Stimulated activated effector memory CD8-positive, alpha-beta T cell treated with anti-CD3 and anti-CD28 coated beads, Interleukin-12 subunit alpha, Interleukin-12 subunit beta, amount 100 ng/mL, for 72 hours (primary cell): ENCODE measurements around the gene DNAJB1.

Source experiments
- ATAC-seq: fragments of 150-1000 bp; cut with Tn5 transposase; 2 replicates; pipeline ENCODE4 v1.10.0; 2021
- DNase-seq, 2 donors: peaks; one replicate each; pipeline ENCODE4 v3.0.0; 2021 to 2022; ENCODE audit warnings: low spot score in 2 of 2
- H3K27ac Mint-ChIP-seq: one replicate; pipeline ENCODE4 v1.8.0; 2022; ENCODE audit warnings: mild to moderate bottlenecking, mixed read lengths
- H3K36me3 Mint-ChIP-seq: one replicate; pipeline ENCODE4 v1.8.0; 2022; ENCODE audit warnings: mild to moderate bottlenecking, mixed read lengths
- H3K4me1 Mint-ChIP-seq: one replicate; pipeline ENCODE4 v1.8.0; 2022; ENCODE audit warnings: mixed read lengths
- H3K4me3 Mint-ChIP-seq: one replicate; pipeline ENCODE4 v1.8.0; 2022; ENCODE audit warnings: mild to moderate bottlenecking, mixed read lengths
- H3K9me3 Mint-ChIP-seq: one replicate; pipeline ENCODE4 v1.8.0; 2022; ENCODE audit warnings: mixed read lengths

The DNAJB1 gene

GRCh38 chr19:14497228-14497921 lies 20.8 kb downstream of the DNAJB1 start:
- no peaks in the 10 kb centered on the region for H3K36me3 Mint-ChIP-seq
- DNase-seq (no peak), ATAC-seq (no peak)
- no peaks in the 10 kb centered on the region for H3K9me3 Mint-ChIP-seq
- H3K4me3 Mint-ChIP-seq: peak overlapping the region; percentile 72
- no peak overlapping the region for H3K27ac Mint-ChIP-seq
- peaks cover 18% of the 10 kb centered on the region for H3K4me1 Mint-ChIP-seq

- Mint-ChIP-seq H3K9me3 (no peaks in the 10 kb centered on the region), H3K27ac (no peak overlapping the region), H3K4me3 (peak overlapping the region; percentile 72), H3K4me1 (peaks cover 18% of the 10 kb centered on the region), H3K36me3 (peaks cover under 1% of the 10 kb centered on the region)
- ATAC-seq: no peak
- no peak for DNase-seq
Observed at GRCh38 chr19:14496834-14497227, 21.4 kb downstream of the DNAJB1 start.

- Mint-ChIP-seq H3K9me3 (no peaks in the 10 kb centered on the region), H3K27ac (peak within 1 kb of the TSS; percentile 76), H3K4me3 (peak within 1 kb of the TSS; percentile 72), H3K4me1 (peaks cover 18% of the 10 kb centered on the region), H3K36me3 (peaks cover 6% of the 10 kb centered on the region)
- ATAC-seq (peak; percentile 93), DNase-seq (peak; percentile 90 to 92)
Observed at GRCh38 chr19:14496029-14496833, 22.0 kb downstream of the DNAJB1 start, which contains the start of gene GIPC1. TSS of gene GIPC1 (minus strand) at chr19:14496127. CDS start at chr19:14482976, 13,151 bp downstream.

GRCh38 chr19:14495672-14496028 lies 22.5 kb downstream of the DNAJB1 start:
- ATAC-seq (no peak), DNase-seq (no peak)
- H3K36me3 Mint-ChIP-seq: peaks cover 8% of the 10 kb centered on the region
- H3K9me3 Mint-ChIP-seq: no peaks in the 10 kb centered on the region
- H3K4me1 Mint-ChIP-seq: peaks cover 18% of the 10 kb centered on the region
- peak overlapping the region; percentile 76 for H3K27ac Mint-ChIP-seq
- peak overlapping the region; percentile 72 for H3K4me3 Mint-ChIP-seq

GRCh38 chr19:14494910-14495671 lies 23.1 kb downstream of the DNAJB1 start:
- no peak for DNase-seq
- Mint-ChIP-seq H3K27ac (peak overlapping the region; percentile 76), H3K9me3 (no peaks in the 10 kb centered on the region), H3K4me3 (peak overlapping the region; percentile 72), H3K36me3 (peaks cover 13% of the 10 kb centered on the region), H3K4me1 (peaks cover 18% of the 10 kb centered on the region)
- peak; percentile 14 for ATAC-seq

- Mint-ChIP-seq H3K4me3 (peak overlapping the region; percentile 72), H3K9me3 (no peaks in the 10 kb centered on the region), H3K27ac (peak overlapping the region; percentile 76), H3K4me1 (peaks cover 18% of the 10 kb centered on the region), H3K36me3 (peaks cover 20% of the 10 kb centered on the region)
- ATAC-seq (no peak), DNase-seq (no peak)
Observed at GRCh38 chr19:14494411-14494810, 23.8 kb downstream of the DNAJB1 start.

GRCh38 chr19:14492756-14493337 lies 25.4 kb downstream of the DNAJB1 start:
- Mint-ChIP-seq H3K4me1 (peaks cover 18% of the 10 kb centered on the region), H3K36me3 (peaks cover 29% of the 10 kb centered on the region), H3K9me3 (no peaks in the 10 kb centered on the region), H3K27ac (peak overlapping the region; percentile 51), H3K4me3 (no peak overlapping the region)
- DNase-seq: no peak
- no peak for ATAC-seq

- no peak overlapping the region for H3K4me3 Mint-ChIP-seq
- H3K36me3 Mint-ChIP-seq: peaks cover 37% of the 10 kb centered on the region
- H3K4me1 Mint-ChIP-seq: peaks cover 7% of the 10 kb centered on the region
- ATAC-seq: no peak
- no peaks in the 10 kb centered on the region for H3K9me3 Mint-ChIP-seq
- DNase-seq: no peak
- H3K27ac Mint-ChIP-seq: no peak overlapping the region
Observed at GRCh38 chr19:14487370-14488125, 30.6 kb downstream of the DNAJB1 start.

GRCh38 chr19:14482172-14482941 lies 35.8 kb downstream of the DNAJB1 start:
- ATAC-seq (no peak), DNase-seq (no peak)
- no peaks in the 10 kb centered on the region for H3K9me3 Mint-ChIP-seq
- H3K27ac Mint-ChIP-seq: no peak overlapping the region
- no peak overlapping the region for H3K4me3 Mint-ChIP-seq
- peaks cover 14% of the 10 kb centered on the region for H3K36me3 Mint-ChIP-seq
- H3K4me1 Mint-ChIP-seq: peaks cover 21% of the 10 kb centered on the region

- peak; percentile 55 for ATAC-seq
Observed at GRCh38 chr19:14480700-14481079, 37.5 kb downstream of the DNAJB1 start.

GRCh38 chr19:14479975-14480699 lies 38.1 kb downstream of the DNAJB1 start:
- Mint-ChIP-seq H3K4me3 (peak overlapping the region; percentile 64), H3K36me3 (peaks cover 6% of the 10 kb centered on the region), H3K27ac (peak overlapping the region; percentile 80), H3K4me1 (peaks cover 35% of the 10 kb centered on the region), H3K9me3 (no peaks in the 10 kb centered on the region)
- ATAC-seq (peak; percentile 79), DNase-seq (peak; percentile 93 to 94)

More at GRCh38 chr19:14480700-14481079, 37.5 kb downstream of the DNAJB1 start:
- DNase-seq: no peak
- H3K9me3 Mint-ChIP-seq: no peaks in the 10 kb centered on the region
- peak overlapping the region; percentile 64 for H3K4me3 Mint-ChIP-seq
- peaks cover 29% of the 10 kb centered on the region for H3K4me1 Mint-ChIP-seq
- peaks cover 6% of the 10 kb centered on the region for H3K36me3 Mint-ChIP-seq
- H3K27ac Mint-ChIP-seq: peak overlapping the region; percentile 80

GRCh38 chr19:14479309-14479974 lies 38.8 kb downstream of the DNAJB1 start:
- H3K4me1 Mint-ChIP-seq: peaks cover 42% of the 10 kb centered on the region
- H3K4me3 Mint-ChIP-seq: no peak overlapping the region
- no peak for ATAC-seq
- H3K27ac Mint-ChIP-seq: no peak overlapping the region
- H3K36me3 Mint-ChIP-seq: peaks cover 13% of the 10 kb centered on the region
- no peaks in the 10 kb centered on the region for H3K9me3 Mint-ChIP-seq
- DNase-seq: no peak

GRCh38 chr19:14478113-14478545 lies 40.1 kb downstream of the DNAJB1 start:
- ATAC-seq (no peak), DNase-seq (no peak)
- no peak overlapping the region for H3K4me3 Mint-ChIP-seq
- H3K4me1 Mint-ChIP-seq: peaks cover 44% of the 10 kb centered on the region
- H3K36me3 Mint-ChIP-seq: peaks cover 15% of the 10 kb centered on the region
- no peak overlapping the region for H3K27ac Mint-ChIP-seq
- no peaks in the 10 kb centered on the region for H3K9me3 Mint-ChIP-seq
